Tongue (tissue), 2 donors: ENCODE results near the gene UTS2B. TPM values are rescaled to one million over a fixed set of nuclear protein-coding genes. Genes with fewer than 3 reads are reported as not detected.

ENCODE experiments used
- DNase-seq: peaks from one replicate; pipeline ENCODE4 v3.0.0-alpha.2; 2015
- total RNA-seq: library from RNA; depleted of rRNA; stranded (reverse); fragments of >200 nt; gene quantifications from one replicate; pipeline ENCODE4 v1.2.3, GENCODE V29; 2014

UTS2B gene, protein sequence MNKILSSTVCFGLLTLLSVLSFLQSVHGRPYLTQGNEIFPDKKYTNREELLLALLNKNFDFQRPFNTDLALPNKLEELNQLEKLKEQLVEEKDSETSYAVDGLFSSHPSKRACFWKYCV
- total RNA-seq: not detected

- peak; percentile 84 for DNase-seq
These were observed at the start of gene UTS2B for GRCh38 chr3:191329654-191330529. TSS of gene UTS2B (minus strand) at chr3:191330526. CDS start at chr3:191282189, 48,337 bp downstream.

DNA sequence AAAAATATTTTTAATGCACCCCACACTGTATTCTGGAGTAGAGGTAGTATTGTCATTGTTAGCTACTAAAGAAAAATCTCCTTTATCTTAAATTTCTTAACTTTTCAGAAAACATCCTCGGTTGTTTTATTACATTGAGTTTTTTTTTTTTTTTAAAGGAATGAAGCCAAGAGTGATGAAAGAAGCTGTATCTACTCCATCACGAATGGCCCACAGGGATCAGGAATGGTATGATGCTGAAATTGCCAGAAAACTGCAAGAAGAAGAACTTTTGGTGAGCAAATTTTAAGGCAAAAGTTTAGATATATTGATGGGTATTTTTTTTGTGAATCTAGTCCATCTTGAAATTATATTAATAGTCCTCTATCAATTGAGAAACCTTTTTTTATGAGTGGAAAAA is 49.7 kb upstream of the UTS2B start:
- no peak for DNase-seq

GRCh38 chr3:191379446-191379845 is 49.1 kb upstream of the UTS2B start:
- no peak for DNase-seq

GRCh38 chr3:191378142-191378812 is 48.0 kb upstream of the UTS2B start:
- DNase-seq: no peak

DNA sequence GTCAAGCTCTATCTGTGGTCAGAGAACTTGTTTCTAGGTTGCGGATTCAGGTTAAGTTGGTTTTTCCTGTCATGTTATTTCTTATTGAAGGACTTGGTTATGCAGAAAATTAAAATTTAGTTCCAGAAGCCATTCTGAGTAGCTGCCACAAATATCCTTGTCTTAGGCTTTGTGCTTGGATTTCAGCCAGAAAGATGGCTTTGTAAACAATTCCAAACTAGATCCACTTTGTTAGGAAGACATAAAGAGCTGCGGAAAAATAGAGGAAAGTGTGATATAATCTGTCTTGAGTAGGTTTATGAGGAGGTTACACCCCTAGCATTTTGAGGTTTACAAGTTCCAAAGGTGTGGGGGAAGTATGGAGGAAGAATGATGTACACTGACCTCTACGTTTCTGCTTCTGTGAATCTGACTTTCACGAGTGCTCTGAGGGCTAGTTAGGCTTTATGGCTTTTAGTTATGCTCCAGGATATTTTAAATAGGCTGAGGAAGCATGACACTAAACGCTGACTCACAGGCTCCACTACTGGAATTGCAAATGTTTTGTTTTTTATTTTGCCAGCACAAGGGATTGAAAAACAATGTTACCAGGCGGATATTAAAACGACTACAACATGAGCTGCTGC is 46.3 kb upstream of the UTS2B start:
- DNase-seq: peak; percentile 44

DNA sequence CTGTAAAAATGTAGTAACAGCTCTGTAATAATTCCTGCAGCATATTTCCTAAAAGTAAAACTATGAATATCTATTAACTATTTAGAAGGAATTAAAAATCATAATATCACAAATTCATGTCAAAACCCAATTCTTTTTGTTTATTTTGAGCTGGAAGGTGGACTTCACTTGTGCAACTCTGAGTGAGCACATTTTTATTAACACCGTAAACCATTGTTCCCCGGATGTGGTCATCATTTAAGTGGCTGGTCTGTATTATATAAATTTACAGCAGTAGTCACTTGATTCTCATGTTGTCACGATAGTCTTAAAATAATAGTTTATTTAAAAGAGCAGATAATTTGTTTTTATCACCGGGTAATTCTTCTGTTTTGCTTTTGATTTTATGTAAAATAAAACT is 43.0 kb upstream of the UTS2B start:
- DNase-seq: no peak

GRCh38 chr3:191372122-191372521 is 41.8 kb upstream of the UTS2B start:
- no peak for DNase-seq

GRCh38 chr3:191369616-191370010 is 39.3 kb upstream of the UTS2B start:
- peak; percentile 28 for DNase-seq

DNA sequence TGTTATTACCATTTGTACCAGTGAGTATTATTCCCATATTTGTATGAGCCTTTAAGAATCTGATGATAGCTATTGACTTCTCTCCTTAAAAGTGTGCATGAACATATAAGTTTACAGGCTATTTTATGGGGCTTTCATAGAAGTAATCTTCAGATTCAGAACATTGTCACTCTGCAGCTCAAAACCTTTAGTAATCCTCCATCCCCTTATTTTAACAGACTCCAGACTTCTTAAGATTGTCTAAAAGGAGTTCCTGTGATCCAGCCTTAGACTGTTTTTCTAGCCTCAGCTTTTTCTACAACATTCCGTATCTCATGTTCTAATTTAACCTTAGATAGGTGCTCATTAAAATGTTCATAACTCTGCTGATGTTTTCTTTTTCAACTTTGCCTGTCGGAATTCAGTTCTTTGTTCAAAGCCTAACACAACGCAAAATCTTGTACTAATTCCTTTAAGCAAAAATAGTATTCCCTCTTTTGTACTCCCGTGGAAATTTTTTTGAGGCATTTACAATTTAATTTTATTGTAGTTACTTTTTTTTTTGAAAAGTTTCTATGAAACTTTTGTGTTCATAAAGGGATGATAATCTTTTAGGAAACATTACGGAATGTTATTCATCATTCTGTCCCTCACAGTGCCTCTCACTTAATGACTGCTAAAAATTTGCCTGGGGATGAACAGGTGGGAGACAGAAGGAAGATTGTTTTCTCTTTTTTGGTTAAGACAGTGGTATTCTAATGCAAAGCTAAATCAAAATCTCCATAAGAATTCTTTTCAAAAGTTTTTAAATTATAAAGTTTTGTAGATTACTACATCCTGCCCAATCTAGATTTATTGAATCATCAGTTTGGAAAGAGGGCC is 38.7 kb upstream of the UTS2B start:
- DNase-seq: no peak

DNA sequence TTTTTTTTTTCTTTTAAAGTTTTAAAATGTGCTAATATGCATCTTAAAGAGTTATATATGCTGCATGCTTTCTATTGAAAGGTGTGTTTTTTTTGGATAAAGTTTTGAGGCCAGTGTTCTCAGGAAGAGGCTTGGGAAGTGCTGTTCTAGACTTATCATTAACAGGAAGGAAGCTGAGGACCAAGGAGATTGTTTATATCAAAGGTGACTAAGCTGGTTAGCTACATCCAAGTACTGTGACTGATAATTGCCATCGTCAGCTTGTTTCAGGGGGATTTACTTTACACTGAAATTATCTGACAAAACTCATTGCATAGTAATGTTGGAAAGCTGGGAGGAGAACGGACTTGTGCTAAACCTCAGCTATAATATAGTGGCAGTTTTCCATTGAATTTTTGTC is 36.3 kb upstream of the UTS2B start:
- no peak for DNase-seq

- DNase-seq: no peak
These were observed 32.9 kb upstream of the UTS2B start for GRCh38 chr3:191363221-191363620.

DNA sequence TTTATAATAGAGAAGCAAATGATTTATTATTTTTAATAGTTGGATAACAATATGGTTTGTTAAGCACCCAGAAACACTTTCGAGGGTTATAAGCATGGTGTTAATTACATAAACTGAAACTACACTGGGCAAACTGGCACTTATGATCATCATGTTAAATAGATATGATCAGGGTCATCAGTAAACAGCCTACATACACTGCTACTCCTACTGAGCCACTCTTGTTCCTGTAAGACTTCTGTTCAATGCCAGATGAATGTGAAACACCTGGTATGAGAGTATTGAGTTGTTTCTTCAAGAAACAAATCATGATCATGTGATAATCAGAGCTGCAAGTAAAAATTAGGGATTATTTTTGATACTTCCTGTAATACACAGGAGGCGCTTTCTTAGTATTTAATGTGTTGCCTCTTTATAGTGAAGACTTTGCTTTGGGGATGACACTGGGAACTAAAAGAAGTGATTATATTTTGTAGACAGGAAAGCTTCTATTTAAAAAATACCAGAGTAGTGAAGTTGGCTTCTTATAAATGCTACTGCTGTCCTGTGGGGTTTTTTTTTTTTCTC is 32.3 kb upstream of the UTS2B start:
- no peak for DNase-seq

DNA sequence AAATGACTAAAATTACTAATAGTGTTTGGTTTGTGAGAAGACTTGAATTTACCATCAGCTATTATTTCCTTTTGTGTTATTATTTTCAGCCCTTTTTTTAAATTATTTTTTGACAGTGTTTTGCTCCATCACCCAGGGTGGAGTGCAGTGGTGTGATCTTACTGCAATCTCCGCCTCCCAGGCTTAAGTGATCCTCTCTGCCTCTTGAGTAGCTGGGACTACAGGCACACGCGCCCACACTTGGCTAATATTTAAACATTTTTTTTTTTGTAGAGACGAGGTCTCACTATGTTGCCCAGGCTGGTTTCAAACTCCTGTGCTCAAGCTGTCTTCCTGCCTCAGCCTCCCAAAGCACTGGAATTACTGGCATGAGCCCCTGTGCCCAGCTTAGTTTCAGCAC is 31.7 kb upstream of the UTS2B start:
- no peak for DNase-seq

GRCh38 chr3:191361456-191361855 is 31.1 kb upstream of the UTS2B start:
- no peak for DNase-seq

- no peak for DNase-seq
These were observed 30.3 kb upstream of the UTS2B start for GRCh38 chr3:191360620-191361019.

DNA sequence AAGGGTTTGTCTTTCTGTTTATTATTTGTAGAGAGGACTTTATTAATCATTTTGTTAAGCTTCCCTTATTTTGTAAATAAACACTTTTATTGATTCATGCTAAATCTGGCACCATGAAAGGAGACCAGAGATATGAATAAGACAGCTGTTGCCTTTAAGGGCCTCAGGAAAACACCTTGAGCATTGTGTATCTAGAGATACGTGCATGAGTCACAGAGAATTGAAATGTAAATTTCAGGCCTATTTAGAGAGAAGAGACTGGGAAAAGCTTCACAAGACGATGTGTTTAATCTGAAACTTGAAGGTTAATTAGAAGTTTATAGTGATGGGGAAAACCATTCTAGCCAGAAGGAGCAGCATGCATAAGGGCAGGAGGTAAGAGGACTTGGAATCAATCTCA is 28.6 kb upstream of the UTS2B start:
- DNase-seq: no peak

DNA sequence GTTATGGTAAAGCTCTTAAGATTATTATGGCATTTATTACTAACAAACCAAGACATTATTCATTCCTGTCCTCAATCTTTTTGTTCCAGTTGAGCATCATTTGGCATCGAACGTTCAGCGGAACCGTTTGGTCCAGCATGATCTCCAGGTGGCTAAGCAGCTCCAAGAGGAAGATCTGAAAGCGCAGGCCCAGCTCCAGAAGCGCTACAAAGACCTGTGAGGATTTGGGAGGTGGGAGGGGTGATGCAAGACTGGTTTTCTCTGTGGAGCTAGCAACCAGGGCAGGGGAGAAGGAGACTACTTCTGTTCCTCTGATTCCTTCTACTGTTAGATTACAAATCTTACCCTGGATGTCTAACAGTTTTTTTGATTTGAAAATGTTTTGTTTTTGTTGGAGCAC is 27.6 kb upstream of the UTS2B start:
- no peak for DNase-seq

DNA sequence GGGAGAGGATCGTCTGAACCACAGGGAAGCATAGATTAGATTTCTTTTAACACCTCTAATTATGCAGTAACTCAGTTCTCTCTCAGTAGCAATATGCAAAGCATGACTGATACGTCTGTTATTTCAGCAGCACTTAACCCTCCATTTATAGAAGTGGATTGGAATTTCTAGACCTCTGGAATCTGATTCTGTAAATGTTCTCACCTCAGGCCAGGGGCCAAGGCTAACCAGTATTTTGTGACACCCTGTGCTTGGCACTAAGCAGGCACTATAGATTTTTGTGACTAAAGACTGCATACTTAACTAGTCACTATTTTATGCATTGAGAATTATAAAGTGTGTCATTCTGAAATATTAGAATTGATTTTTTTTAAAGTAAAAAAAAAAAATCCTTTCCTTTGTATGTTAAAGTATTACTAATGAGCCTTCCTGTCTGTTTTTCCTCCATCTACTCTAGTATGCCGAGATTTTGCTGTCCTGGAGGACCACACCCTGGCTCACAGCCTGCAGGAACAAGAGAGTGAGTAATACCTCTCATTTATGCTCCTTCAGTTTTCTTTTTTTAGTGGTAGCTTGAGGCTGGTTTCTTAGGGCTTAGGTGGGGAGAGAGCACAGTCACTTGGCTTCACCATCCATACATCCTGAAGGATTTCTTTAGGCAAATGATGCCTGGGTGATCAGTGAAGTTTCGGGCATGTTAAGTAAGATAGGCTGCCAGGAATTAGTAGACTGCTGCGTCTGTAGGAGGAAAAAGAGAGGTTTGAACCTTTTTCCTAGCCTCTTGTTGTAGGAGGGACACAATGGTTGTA is 26.5 kb upstream of the UTS2B start:
- peak; percentile 28 for DNase-seq

GRCh38 chr3:191355406-191355805 is 25.1 kb upstream of the UTS2B start:
- no peak for DNase-seq

- peak; percentile 63 for DNase-seq
These were observed 22.9 kb upstream of the UTS2B start for GRCh38 chr3:191353022-191353777.
